Ureter (tissue), 1 donor: Measurements from ENCODE around the gene PDE4D. TPM values are rescaled to one million over a fixed set of nuclear protein-coding genes. Genes with fewer than 3 reads are reported as not detected.
"Not testable (repeated sequence)": the region's sequence is repeated elsewhere in the genome, so short reads cannot be mapped to it uniquely, and the experiment has no call there.

Experiments
- DNase-seq: peaks from one replicate; pipeline ENCODE4 v3.0.0-alpha.2; 2020; ENCODE audit warnings: low spot score
- total RNA-seq: library from RNA; stranded (reverse); gene quantifications from one replicate; pipeline ENCODE4 v1.2.4, GENCODE V29; 2023
- donor health status: DM: yes; HTN: yes; CAD: no.

PDE4D gene
- total RNA-seq, 1 donor from 2014 or later: 106 TPM

- no peak for DNase-seq
These were observed 918.9 kb downstream of the PDE4D start for GRCh38 chr5:58974601-58975000.

DNA sequence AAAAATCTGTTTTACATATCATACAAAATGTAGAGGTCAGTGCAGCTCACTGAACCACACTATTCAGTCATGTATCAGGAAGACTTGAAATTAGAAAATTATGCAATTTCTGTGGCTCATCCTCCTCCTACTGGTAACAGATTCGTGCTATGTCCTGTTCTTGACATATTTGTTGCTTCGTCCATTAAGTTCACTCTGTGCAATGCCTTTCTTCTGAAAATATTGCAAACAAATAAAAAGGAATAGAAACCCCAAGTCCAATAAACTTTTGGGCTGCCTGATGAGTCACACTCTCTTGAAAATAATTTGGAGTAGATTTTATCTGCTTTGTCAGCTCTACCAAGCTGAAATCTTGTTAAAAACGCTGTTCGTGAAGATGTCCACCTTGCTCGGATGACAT, 919.4 kb downstream of the PDE4D start:
- DNase-seq: no peak

DNA sequence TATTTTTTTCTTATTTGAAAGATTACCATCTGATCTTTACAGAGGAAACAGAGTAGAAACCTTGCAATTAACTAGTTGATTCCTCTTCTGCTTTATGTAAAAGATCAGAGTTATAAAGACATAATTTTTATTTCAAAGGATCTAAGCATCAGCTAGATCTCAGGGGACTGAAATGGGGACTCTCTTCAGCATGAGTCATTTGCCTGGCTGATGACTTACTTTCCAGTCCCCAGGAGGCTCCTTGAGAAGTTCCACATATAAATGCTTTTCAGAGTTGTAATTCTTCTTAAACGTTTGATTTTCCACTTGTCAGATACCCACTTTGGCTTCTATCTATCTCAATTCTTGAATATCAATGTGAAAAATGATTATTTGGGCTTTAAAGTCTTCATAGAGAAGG, 921.2 kb downstream of the PDE4D start:
- DNase-seq: no peak

DNA sequence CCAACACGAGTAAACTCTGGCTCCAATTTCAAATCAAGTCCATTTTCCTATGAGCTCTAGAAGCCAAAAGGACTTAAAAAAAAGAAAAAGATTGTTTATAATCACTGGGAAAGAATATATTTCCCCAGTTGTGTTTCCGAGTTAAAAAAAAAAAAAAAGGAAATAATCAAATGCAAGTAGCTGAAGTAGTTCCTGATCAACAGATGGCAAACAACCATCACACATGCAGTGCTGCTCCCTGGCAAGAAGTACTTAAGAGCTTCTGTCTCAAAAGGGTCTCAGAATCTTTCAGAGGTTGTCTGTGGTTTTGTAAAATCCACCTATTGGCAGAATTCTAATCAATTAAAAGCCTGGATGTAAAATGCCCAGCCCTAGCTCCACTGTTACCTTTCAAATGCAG, 922.8 kb downstream of the PDE4D start:
- no peak for DNase-seq

GRCh38 chr5:58969795-58970194, 923.7 kb downstream of the PDE4D start:
- no peak for DNase-seq

DNA sequence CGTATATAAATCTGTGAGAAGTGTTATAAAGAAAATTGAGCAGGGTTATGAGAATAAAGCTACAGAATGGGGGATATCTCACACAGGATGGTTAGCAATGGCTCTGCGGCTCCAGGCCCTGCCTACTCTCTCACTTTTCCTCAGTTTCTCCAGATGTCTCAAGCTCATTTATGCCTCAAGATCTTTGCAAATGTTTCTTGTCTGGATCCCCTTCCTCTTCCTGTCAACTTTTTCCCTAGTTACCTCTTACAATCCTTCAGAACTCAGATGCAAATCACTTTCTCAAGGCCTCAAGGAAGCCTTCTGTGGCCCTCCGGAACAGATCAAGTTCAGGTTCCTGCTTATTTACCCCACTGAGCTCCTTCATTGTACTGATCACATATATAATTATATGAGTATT, 924.3 kb downstream of the PDE4D start:
- no peak for DNase-seq

DNA sequence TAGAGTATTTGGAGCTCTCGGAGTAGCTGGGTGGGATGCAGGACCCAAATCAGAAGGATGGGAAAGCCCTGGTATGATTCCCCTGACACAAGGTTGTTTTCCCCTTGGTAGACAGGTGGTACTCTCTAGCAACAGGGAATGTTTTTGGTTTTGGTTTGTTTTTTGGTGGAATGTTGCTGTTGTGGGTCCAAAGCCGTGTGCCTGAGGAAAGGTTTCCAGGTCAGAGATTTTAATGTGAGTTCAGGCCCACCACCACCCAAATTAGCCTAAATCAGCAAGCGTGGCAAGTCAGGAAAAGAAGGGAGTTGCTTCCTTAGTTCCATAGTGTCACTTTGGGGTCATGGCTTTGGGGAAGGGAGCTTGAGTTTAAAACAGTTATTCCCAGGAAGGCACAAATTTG, 925.2 kb downstream of the PDE4D start:
- DNase-seq: no peak

GRCh38 chr5:58967597-58968281, 925.8 kb downstream of the PDE4D start:
- DNase-seq: no peak

DNA sequence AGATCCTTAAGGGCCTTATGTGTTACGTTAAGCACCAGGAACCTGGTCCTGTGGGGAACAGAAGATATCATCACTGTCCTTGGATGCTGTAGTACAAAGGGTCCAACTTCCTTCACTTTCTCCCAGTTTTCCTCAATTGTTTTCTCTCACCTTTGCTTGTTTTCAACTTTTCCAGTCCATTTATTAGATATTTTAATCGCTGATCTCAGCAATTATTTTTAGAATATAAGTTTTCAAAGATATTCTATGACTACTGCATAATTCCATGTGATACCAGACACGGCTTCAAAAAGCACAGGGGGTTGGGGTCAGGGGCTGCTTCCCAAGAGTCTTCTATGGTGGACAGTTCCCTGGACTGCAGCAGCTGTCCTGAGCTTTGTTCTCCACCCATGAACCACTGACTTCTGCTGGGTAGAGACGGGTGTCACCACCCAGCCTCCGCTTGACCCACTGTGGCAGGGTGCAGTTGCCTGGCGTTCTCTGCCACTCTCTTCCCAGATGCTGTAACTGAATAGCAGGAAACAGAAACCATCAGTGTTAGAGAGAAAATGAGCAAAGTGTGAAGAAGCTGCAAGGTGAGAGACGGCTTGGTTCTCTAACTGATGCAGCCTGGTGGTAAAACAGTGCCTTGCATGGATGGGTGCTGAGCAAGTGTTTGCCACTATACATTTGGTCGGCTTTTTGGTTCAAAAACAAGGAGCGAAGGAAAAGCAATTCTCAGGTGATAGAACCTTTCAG, 927.7 kb downstream of the PDE4D start:
- no peak for DNase-seq

- no peak for DNase-seq
These were observed 929.7 kb downstream of the PDE4D start for GRCh38 chr5:58963821-58964220.

DNA sequence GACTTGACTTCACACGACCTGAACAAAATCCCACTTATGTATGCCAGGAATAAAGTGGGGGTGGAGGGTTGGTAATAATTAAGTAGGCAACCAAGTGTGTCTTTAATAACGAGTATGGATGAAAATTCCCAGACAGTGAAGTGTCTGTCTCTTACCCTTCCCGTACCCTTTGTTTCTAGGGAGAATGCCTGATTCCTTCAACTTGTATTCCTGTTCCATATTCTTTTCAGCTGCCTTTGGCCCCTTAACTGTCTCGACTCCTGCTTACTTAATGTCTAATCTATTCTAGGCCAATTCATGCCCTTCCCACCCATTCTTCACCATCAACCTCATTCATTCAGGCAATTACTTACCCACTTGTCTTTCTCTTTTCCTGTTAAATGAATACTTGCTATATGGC, 930.2 kb downstream of the PDE4D start:
- no peak for DNase-seq

DNA sequence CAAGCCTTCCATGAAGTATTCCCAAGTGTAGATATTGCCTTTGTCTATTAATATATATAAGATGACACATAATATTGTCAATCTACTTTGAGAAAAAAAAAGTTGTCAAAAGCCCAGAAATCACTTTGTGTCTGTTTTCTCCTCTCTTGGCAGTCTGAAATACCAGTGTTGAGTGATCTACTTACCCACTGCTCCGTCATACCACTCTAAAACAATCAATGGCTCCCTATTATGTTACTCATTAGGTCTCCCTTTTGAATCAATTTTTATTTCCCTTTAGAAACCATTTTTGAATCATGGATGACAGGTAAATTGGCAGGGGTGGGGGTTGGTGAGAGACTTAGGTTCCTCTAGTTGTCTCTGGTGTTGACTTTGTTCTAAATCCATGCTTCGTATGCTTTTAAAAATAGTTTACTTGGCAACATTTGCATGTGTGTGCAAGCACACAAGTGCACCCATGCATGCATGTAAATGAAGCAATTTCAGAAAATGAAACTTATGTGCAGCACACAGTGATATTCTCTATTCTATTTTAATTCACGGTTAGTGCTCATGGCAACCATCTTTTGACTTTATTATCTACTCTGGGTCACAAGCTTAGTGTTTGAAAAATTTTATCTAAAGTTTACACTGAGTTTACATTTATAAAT, 931.8 kb downstream of the PDE4D start:
- no peak for DNase-seq

DNA sequence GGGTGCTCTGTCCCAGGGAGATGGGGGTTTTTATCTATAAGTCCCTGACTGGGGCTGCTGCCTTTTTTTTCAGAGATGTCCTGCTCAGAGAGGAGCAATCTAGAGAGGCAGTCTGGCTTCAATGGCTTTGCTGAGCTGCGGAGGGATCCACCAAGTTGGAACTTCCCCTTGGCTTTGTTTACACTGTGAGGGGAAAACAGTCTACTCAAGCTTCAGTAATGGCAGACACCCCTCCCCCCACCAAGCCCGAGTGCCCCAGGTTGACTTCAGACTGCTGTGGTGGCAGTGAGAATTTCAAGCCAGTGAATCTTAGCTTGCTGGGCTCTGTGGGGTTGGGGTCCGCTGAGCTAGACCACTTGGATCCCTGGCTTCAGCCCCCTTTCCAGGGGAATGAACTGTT, 934.8 kb downstream of the PDE4D start:
- DNase-seq: no peak

DNA sequence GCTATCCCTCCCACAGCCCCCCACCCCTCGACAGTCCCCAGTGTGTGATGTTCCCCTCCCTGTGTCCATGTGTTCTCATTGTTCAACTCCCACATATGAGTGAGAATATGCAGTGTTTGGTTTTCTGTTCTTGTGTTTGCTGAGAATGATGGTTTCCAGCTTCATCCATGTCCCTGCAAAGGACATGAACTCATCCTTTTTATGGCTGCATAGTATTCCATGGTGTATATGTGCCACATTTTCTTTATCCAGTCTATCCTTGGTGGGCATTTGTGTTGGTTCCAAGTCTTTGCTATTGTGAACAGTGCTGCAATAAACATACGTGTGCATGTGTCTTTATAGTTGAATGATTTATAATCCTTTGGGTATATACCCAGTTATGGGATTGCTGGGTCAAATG, 940.3 kb downstream of the PDE4D start:
- not testable (repeated sequence) for DNase-seq

- no peak for DNase-seq
These were observed 943.3 kb downstream of the PDE4D start for GRCh38 chr5:58950224-58950623.

GRCh38 chr5:58946230-58946629, 947.3 kb downstream of the PDE4D start:
- no peak for DNase-seq

DNA sequence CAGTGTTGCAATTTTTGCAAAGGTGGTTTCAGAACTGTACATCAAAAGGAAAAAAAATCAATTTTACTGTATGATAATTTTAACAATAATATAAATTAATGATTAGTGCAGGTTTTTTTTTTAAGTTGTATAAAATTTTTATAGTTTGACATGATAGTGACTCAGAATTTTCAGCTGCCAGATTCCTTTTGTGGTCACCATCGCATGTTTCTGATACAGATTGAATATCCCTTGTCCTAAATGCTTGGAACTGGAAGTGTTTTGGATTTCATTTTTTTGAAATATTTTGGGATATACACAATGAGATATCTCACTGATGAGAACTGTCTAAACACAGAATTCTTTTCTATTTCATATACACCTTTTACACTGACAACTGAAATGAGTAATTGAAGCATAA, 949.3 kb downstream of the PDE4D start:
- DNase-seq: no peak

- no peak for DNase-seq
These were observed 953.1 kb downstream of the PDE4D start for GRCh38 chr5:58940446-58940845.

DNA sequence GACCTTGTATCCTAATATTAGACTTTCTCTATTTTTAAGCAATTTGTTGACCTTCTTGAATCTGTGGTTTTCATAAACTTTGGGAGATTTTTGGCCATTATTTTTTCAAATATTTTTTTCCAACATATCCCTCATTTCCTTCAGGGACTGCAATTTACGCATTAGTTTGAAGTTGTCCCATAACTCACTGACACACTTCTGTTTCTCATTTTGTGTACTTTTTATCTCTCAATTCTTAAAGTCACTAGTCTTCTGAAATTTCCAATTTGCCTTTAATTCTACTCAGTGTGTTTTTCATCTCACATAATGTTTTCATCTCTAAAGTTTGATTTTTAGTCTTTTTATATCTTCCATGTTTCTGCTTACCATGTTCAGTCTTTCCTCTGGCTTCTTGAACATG, 953.9 kb downstream of the PDE4D start:
- DNase-seq: no peak

DNA sequence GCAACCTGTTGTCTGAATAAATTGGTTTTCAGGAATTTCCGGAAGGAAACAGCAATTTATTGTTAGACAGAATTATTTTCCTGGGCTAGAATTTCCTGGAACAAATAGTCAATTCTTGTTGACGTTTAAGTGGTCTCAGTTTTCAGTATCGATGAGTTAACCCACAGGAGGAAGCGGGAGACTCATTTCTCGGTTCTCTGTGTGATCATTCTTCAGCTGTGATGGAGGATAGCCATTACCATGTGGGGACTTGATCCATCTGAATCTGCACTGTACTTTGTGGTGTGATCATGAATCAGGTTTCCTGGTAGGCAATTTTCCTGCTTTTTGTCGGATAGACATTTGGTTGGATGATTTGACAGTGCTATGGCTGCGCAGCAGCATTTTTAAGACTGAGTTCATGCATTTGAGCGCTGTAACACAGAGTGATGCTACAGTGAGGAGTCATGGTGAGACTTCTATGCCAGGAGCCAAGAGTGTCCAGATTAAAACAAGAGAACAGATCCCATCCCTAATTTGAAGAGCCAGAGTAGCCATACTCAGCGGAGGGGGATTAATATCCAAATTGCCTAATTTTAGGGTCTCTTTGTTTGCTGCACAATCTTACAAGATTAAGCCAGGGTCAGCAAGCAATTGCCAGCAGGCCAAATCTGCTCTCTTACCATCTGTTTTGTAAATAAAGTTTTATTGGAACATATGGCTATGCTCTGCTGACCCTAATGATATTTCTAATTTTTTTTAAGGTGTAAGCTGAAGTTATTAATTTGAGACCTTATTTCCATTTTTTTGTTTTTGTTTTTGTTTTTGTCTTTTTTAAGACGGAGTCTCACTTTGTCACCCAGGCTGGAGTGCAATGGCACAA, 954.7 kb downstream of the PDE4D start:
- DNase-seq: no peak

- DNase-seq: no peak
These were observed 956.4 kb downstream of the PDE4D start for GRCh38 chr5:58937031-58937681.
